ENCODE data around the gene TCF7.

GRCh38 chr5:134118212-134118835, 3.8 kb downstream of the TCF7 start:
- TF ChIP-seq CTCF (IDR thresholded peaks at IDR 0.05; ENCODE audit: poor library complexity, severe bottlenecking) (no peak), POLR2AphosphoS5 (IDR thresholded peaks at IDR 0.05) (no peak), EZH2 (IDR thresholded peaks at IDR 0.05; ENCODE audit: borderline replicate concordance, insufficient read depth, low read length, poor library complexity, severe bottlenecking) (no peak), TAF1 (IDR thresholded peaks at IDR 0.05; ENCODE audit: low read depth) (no peak), RAD21 (conservative IDR thresholded peaks at IDR 0.05) (no peak), SMC3 (conservative IDR thresholded peaks at IDR 0.05; ENCODE audit: poor library complexity) (no peak)
